Brain pericyte (primary cell): ENCODE data around the gene UROC1.
"Not testable (repeated sequence)": the region's sequence is repeated elsewhere in the genome, so short reads cannot be mapped to it uniquely, and the experiment has no call there.

ENCODE experiments used
- DNase-seq: peaks from one replicate; pipeline ENCODE4 v3.0.0-alpha.2; 2012; ENCODE audit warnings: low read depth, low spot score

The UROC1 gene

DNA sequence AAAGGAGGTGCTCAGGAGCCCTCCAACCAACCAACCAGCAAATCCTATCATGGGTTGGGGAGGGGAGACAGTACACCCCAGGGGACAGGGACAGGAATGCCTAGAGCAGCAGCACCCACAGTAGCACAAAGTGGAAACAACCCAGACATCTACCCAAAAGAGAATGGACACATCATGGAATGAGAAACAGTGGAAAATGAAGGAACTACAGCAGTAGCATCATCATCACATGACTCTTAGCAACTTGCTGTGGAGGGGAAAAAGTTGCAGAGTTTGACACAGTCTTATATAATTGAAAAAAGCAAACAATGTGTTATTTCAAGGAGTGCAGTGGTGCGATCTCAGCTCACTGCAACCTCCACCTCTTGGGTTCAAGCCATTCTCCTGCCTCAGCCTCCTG is 30.1 kb upstream of the UROC1 start:
- DNase-seq = no peak

- no peak for DNase-seq
These were observed 29.1 kb upstream of the UROC1 start for GRCh38 chr3:126546549-126547239.

- DNase-seq = no peak
These were observed 28.4 kb upstream of the UROC1 start for GRCh38 chr3:126546013-126546412.

DNA sequence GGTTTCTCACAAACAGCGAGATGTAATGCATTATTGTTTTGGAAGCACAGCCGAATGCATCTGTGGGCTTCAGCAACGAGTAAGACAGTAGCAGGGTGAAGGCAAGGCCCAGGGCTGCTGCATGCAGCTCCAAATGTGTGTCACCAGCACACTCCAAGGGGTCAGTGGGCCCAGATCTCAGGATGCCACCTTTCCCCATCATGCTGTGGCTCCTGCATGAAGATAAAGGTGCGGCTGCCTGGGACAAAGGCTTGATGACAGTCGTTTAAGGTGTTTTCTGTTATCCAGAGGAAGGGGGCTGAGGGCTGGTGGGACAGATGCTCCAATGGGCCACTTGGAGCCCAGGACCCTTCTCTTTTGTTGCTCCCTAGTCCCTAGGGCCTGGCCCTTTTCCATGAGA is 28.0 kb upstream of the UROC1 start:
- no peak for DNase-seq

DNA sequence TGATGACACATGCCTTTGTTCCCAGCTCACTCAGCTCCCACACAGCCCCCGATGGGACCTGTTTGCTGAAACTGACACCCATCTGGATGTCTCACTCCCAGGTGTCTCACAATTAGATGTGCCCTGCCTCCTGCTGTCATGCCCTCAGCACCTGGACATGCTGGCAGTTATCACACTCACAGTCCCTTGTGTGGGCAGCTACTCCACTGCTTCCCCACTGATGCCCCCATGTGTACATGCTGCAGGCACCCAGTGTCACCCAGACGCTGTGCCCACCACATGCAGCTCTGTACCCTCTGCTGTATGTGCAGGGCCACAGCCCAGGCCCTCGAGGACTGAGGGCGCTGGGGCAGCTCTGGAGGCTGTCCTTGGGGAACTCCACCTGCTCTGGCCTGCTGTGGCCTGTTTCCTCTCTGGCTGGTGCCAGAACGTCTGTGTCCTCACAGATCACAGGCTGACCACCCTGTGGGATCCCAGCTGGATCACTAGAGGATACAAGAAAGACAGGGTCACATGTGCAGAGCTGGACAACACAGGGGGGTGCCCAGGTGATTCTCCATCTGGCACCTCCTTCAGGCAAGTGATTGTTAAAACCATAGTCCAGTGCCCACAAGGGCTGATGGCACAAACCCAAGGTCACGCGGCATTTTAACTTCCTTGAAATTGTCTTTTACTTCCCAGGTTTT is 27.2 kb upstream of the UROC1 start:
- no peak for DNase-seq

DNA sequence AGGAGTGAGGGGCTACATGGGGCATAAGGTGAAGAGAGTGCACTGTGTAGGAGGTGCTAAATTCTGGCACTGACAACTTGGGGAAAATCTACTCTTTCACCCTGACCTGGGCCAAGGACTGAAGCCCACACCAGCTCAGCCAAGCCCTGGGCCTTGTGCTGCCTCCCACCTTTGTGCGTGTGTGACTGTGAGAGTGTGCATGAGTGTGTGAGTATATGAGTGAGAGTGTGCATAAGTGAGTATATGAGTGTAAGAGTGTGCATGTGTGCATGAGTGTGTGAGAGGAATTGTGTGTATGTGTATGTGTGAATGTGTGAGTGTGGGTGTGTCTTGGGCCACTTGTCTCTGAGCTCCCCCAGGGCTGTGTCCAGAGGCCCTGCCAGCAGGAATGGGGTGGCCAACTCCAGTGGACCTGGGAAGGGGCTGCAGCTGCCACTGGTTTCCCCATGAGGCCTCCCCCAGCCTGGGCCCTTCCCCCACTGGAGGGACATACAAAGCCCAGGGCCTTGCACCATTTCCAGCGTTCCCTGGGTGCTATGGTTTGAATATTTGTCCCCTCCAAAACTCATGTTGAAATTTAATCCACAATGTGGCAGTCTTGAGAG is 26.0 kb upstream of the UROC1 start:
- DNase-seq = no peak

GRCh38 chr3:126542340-126543241 is 25.0 kb upstream of the UROC1 start:
- no peak for DNase-seq

GRCh38 chr3:126541628-126542339 is 24.2 kb upstream of the UROC1 start:
- no peak for DNase-seq

DNA sequence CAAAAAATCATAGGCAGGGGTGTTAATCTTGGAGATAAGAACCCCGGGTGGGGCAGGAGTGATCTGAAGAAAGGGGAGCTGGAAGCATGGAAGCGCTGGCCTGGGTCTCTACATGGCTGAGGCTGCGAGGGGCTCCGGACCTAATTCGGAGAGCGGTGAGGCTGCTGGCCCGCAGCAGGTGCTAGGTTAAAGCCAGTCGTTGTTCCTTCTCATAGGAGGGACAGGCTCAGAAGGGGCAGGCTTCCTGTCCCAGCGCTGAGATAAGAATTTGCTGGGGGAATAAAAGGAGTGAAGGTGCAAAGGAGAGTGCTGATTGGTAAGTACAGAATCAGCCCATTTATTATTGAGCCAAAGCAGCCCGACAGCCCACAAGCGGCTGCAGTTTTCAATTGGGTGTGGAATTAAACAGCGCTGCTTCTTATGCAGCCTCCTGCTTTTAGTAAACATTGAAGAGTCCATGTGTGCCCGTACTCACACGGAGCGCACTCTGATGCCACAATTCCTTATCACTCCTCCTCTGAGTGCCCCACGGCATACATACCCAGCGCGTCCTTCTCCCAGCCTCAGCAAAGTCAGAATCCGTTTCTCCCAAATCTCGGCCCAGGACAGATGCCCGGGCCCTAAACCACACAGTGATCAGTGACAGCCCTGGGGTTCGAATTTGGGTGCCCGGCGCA is 23.5 kb upstream of the UROC1 start:
- DNase-seq = no peak

DNA sequence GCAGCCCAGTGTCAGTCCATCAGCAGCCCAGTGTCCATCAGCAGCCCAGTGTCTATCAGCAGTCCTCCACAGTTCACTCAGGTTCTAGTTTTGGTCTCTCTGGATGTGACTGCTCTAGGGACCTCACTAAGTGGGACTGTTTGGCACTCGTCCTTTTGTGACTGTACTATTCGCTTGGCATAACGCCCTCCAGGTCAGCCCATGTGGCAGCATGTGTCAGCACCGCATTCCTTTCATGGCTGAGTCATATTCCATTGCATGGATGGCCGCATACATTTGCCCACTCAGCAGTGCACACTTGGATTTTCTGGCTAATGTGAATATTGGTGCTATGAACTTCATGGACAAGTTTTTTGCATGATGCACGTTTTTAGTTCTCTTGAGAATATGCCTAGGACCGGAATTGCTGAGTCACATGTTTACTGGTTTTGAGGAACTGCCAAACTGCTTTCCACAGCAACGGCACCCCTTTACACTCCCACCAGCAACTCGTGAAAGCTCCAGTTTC is 22.8 kb upstream of the UROC1 start:
- no peak for DNase-seq

DNA sequence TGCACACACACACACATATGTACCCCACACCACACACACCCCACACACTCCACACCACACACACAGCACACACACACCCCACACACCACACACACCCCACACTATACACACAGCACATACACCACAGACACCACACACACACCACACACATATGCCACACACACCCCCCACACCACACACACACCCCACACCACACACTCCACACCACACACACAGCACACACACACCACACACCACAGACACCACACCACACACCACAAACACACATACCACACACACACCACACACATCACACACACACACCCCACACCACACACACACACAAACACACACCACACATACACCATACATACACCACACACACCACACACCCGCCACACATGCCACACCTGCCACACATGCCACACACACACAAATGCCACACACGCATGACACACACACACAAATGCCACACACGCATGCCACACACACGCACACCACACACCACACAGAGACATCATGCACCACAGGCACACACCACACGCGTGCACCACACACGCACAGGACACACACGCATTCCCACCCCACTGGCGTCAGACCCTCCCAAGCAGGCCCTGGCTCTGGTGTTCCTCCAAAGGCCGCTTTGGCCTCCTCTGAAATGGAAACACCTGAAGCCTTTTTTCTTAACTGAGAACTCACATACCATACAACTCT is 22.1 kb upstream of the UROC1 start:
- DNase-seq = no peak

DNA sequence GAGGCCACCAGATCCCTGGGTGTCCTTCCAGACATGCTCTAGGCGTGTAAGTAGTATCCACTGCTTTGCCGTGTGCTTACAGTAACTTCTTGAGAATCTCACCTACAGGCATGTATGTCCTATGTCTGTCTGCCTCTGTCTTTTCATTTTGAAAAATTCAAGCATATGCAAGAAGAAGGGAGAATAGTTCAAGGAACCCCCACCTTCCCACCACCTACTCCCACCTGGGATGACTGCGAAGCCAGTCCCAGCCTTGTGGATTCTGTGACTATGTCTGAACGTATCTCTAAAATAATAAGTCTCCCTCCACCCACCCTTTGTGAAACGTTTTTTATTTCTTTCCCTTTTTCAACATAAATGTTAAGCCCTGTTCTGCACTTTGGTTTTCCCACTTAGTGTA is 21.4 kb upstream of the UROC1 start:
- DNase-seq = no peak

DNA sequence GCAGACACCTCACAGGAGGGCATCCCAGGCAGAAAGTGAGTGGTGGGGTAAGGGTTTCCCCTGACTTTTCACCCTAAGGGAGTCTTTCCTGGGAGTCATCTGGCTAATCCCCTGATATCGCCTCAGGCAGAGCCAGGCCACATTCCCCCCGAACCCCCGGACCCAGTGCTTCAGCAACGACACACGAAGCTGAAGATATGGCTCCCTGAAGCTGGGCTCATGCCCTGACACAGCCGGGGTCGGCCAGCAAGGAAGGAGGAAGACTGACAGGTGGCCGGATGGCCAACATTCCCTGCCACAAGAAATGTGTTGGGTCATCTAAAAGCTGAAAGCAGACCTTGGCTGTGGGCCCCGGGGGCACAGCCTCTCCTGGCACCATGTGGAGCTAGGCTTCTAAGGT is 20.7 kb upstream of the UROC1 start:
- no peak for DNase-seq

DNA sequence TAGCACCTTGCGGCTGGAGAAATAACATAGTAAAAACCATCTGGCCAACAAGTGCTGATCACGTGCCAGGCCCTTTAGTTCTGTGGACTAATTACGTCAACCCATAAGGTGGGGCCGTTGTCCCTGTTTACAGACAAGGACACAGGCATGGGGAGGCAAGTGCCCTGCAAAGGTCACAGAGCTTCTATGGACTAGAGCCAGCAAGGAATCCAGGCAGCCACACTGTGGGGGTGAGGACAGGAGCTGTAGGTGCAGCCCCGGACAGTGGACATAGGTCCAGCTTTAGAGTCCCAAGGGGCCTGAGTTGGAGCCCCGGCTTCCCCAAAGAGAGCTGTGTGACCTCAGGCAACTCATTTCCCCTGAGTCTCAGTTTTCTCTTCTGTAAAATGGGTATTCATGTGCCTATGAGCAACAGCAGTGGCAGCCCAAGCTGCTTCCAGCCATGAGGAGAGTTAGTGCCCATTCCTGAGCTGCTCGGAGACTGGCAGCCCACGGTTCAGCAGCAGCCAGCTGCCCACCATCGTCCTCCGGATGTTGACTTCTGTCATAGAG is 20.2 kb upstream of the UROC1 start:
- no peak for DNase-seq

DNA sequence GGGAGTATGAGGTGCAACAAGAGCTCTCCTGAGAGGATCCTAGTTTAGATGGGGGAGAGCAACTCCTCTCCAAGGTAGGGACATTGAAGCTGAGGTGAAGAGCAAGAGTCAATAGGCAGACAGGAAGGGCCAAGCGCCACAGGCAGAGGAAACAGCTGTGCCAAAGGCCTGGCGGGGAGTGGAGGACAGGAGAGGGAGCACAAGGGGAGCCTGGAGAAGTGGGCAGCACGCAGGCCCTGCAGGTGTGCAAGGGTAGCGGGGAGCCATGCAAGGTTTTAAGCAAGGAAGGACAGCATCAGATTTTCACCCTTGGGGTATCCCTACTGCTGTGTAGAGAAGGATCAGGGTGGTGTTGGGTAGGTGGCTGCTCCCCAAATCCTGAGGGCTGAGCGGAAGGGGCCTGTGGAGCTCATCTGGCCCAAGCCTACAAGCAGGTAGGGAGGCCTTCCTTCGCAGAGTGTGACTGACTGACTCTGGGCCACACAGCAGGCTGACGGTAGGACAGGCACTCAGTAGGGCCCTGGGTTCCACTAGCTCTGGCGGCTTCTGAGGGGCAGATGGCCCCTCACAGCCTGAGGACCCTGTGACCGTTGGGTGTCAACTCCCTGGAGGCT is 19.6 kb upstream of the UROC1 start:
- no peak for DNase-seq

DNA sequence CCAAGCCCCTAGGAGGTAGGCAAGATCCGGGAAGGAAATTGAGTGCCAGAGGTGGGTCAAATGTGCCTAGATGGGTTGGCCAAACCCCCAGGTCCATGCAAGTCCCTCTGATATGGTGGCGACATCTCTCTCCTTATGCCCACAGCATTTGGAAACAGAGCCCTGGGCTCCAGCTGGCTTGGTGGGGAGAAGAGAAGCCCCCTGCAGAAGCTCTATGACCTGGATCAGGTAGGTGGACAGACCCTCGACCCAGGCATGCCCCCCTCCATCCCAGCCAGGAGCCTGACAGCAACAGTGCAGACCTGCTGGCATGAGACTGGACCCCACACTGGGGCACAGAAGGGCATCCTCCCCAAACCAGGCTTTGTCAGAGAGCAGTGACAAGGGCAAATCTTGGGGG is 18.6 kb upstream of the UROC1 start:
- DNase-seq = no peak

DNA sequence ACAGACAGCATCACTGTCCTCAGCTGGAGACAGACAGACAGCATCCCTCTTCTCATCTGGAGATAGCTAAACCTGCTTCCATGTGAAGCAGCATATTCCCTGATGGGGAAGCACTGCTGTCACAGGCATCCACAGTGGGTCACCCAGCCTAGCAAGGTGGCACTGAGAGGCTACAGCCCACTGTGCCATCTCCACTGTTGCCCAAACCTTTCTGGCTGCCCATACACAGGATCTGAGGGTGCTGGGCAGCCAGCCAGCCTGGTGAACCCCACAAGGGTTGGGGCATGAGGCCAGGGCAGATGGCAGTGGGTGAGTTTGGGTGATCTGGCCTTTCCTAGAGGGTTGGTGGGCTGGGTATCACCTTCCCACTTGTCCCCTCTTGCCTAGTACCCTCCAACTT is 18.1 kb upstream of the UROC1 start:
- no peak for DNase-seq

GRCh38 chr3:126534716-126535115 is 17.1 kb upstream of the UROC1 start:
- DNase-seq = not testable (repeated sequence)

DNA sequence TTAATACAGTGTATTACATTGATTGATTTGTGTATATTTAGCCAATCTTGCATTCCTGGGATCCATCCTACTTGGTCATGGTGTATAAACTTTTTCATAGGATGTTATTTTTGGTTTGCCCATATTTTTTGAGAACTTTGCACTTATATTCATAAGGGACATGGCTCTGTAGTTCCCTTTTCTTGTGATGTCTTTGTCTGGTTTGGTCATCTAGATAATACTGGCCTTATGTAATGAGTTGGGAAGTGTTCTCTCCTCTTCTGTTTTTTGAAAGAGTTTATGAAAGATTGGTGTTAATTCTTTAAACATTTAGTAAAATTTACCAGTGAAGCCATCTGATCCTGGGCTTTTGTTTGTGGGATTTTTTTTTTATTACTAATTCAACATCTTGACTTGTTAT is 15.9 kb upstream of the UROC1 start:
- no peak for DNase-seq

DNA sequence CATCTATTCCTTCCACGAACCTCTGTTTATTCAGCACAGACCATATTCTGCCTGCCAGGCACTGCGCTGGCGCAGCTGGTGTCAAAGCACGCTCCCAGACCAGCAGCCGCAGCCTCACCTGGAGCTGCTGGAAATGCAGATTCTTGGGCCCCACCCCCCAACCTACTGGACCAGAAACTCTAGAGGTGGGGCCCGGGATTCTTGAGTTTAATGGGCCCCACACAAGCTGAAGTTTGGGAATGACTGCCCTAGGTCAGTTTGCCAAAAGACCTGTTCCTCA is 13.4 kb upstream of the UROC1 start:
- DNase-seq = no peak
